Left lung (tissue), 10 donors: Measurements from ENCODE around the gene GNB1L. TPM values are rescaled to one million over a fixed set of nuclear protein-coding genes. Genes with fewer than 3 reads are reported as not detected.

Source experiments
- ATAC-seq: fragments of 200-7000 bp; cut with Tn5 transposase; one replicate; pipeline ENCODE4 v1.9.1; 2020; ENCODE audit warnings: moderate library complexity
- DNase-seq, 4 donors: peaks; one replicate each; pipeline ENCODE4 v3.0.0-alpha.2; 2013 to 2020
- H3K27ac ChIP-seq, 2 donors: fragments of 200-600 bp; sonication (generic) in 1 of 2; one replicate each; pipeline versions ENCODE4 v1.5.0 to v1.8.0; 2020 to 2021
- H3K27me3 ChIP-seq, 2 donors: fragments of 200-600 bp; sonication (generic) in 1 of 2; one replicate each; pipeline versions ENCODE4 v1.5.0 to v1.8.0; 2020 to 2021
- H3K36me3 ChIP-seq, 2 donors: fragments of 200-600 bp; sonication (generic) in 1 of 2; one replicate each; pipeline versions ENCODE4 v1.5.0 to v1.8.0; 2020 to 2021
- H3K4me1 ChIP-seq, 2 donors: fragments of 200-600 bp; one replicate each; pipeline ENCODE4 v1.8.0; 2021
- H3K4me3 ChIP-seq, 2 donors: fragments of 200-600 bp; sonication (generic) in 1 of 2; one replicate each; pipeline versions ENCODE4 v1.5.0 to v1.8.0; 2020 to 2021; ENCODE audit warnings: mild to moderate bottlenecking in 1 of 2
- H3K9me3 ChIP-seq, 2 donors: fragments of 200-600 bp; sonication (generic) in 1 of 2; one replicate each; pipeline versions ENCODE4 v1.5.0 to v1.8.0; 2020 to 2021
- CTCF ChIP-seq, 2 donors: fragments of 200-600 bp; sonication (generic) in 1 of 2; IDR thresholded peaks; one replicate each; pipeline versions ENCODE4 v1.5.0 to v1.8.0; 2021; ENCODE audit warnings: antibody characterized with exemption in 2 of 2
- intact Hi-C, 2 donors: fragments of 100-400 bp; cut with DNase I; formaldehyde crosslinking; loops; one replicate each; pipeline versions ENCODE4 v1.11.2 to v1.14.2; 2022
- polyA plus RNA-seq, 6 donors: library from polyadenylated mRNA; unstranded; fragments of 120-200 nt; gene quantifications; one replicate each; pipeline ENCODE4 v1.2.1, GENCODE V29; 2013; ENCODE audit not compliant: insufficient read length in 6 of 6
- total RNA-seq, 2 donors: library from RNA; stranded (reverse); fragmentation: NEBNext Ultra II Directional; extraction: Animal tissue kit (Norgen Biotek cat#: 25700); gene quantifications; one replicate each; pipeline ENCODE4 v1.2.1, GENCODE V29; 2021
- donor health status: DM: no; HTN: yes; CAD: no.
- donor health status: DM: no; HTN: no; CAD: no.

Gene GNB1L
- total and polyA plus RNA-seq, 8 donors: 4.3 to 7.9 (median 5.5) TPM

GRCh38 chr22:19800306-19800705 is 54.4 kb downstream of the GNB1L start:
- Histone ChIP-seq H3K4me3 (no peak overlapping the region), H3K4me1 (no peaks in the 10 kb centered on the region), H3K27ac (no peak overlapping the region), H3K27me3 (no peaks in the 10 kb centered on the region), H3K9me3 (no peaks in the 10 kb centered on the region), H3K36me3 (peaks cover 0 to 5% of the 10 kb centered on the region in 2 donors)
- ATAC-seq (no peak), DNase-seq (peak in 1 of 4 donors; percentile 49)
- TF ChIP-seq CTCF (IDR thresholded peaks at IDR 0.05): no peak
- intact Hi-C loops: no loop called here

GRCh38 chr22:19799322-19800190 is 55.1 kb downstream of the GNB1L start:
- Histone ChIP-seq H3K4me1 (no peaks in the 10 kb centered on the region), H3K27ac (no peak overlapping the region), H3K9me3 (no peaks in the 10 kb centered on the region), H3K4me3 (no peak overlapping the region), H3K27me3 (no peaks in the 10 kb centered on the region), H3K36me3 (peaks cover 0 to 5% of the 10 kb centered on the region in 2 donors)
- TF ChIP-seq CTCF (IDR thresholded peaks at IDR 0.05): no peak
- no peak for ATAC-seq
- peak in 1 of 4 donors; percentile 63 for DNase-seq
- intact Hi-C loops: no loop called here

GRCh38 chr22:19798891-19799293 is 55.8 kb downstream of the GNB1L start:
- intact Hi-C loops: no loop called here
- Histone ChIP-seq H3K9me3 (no peaks in the 10 kb centered on the region), H3K4me1 (no peaks in the 10 kb centered on the region), H3K36me3 (peaks cover 0 to 5% of the 10 kb centered on the region in 2 donors), H3K27me3 (no peaks in the 10 kb centered on the region), H3K27ac (no peak overlapping the region), H3K4me3 (no peak overlapping the region)
- DNase-seq: peak in 1 of 4 donors; percentile 59
- TF ChIP-seq CTCF (IDR thresholded peaks at IDR 0.05): no peak
- no peak for ATAC-seq

- no peak for ATAC-seq
- H3K36me3 ChIP-seq: peaks cover 0 to 5% of the 10 kb centered on the region in 2 donors
- H3K27ac ChIP-seq: no peak overlapping the region
- intact Hi-C loops: no loop called here
- H3K4me3 ChIP-seq: no peak overlapping the region
- peak in 1 of 4 donors; percentile 71 for DNase-seq
- no peaks in the 10 kb centered on the region for H3K4me1 ChIP-seq
- no peaks in the 10 kb centered on the region for H3K27me3 ChIP-seq
- H3K9me3 ChIP-seq: no peaks in the 10 kb centered on the region
- no peak for TF ChIP-seq CTCF (IDR thresholded peaks at IDR 0.05)
These were observed 56.5 kb downstream of the GNB1L start for GRCh38 chr22:19798003-19798665.
